Fibroblast of skin of scalp (primary cell): ENCODE data around the gene POPDC3.

Experiments used
- DNase-seq: peaks from one replicate; pipeline ENCODE4 v3.0.0-alpha.2; 2013

Gene POPDC3

GRCh38 chr6:105138141-105138540 is 41.7 kb downstream of the POPDC3 start:
- no peak for DNase-seq

- DNase-seq: peak; percentile 18
These were observed 42.4 kb downstream of the POPDC3 start for GRCh38 chr6:105137388-105137787.

GRCh38 chr6:105136431-105137350 is 43.1 kb downstream of the POPDC3 start:
- DNase-seq: peak; percentile 70

- peak; percentile 40 for DNase-seq
These were observed 43.8 kb downstream of the POPDC3 start for GRCh38 chr6:105135907-105136430.

- peak; percentile 37 for DNase-seq
These were observed 44.8 kb downstream of the POPDC3 start for GRCh38 chr6:105135056-105135455.

- DNase-seq: no peak
These were observed 57.1 kb downstream of the POPDC3 start for GRCh38 chr6:105122717-105123116.

- no peak for DNase-seq
These were observed 57.8 kb downstream of the POPDC3 start for GRCh38 chr6:105121981-105122380.

GRCh38 chr6:105120570-105120969 is 59.2 kb downstream of the POPDC3 start:
- DNase-seq: peak; percentile 28

GRCh38 chr6:105116150-105116549 is 63.7 kb downstream of the POPDC3 start:
- no peak for DNase-seq

- DNase-seq: no peak
These were observed 66.4 kb downstream of the POPDC3 start for GRCh38 chr6:105113422-105113821.

GRCh38 chr6:105112577-105112976 is 67.2 kb downstream of the POPDC3 start:
- no peak for DNase-seq

- DNase-seq: no peak
These were observed 67.9 kb downstream of the POPDC3 start for GRCh38 chr6:105111871-105112270.

GRCh38 chr6:105111105-105111504 is 68.7 kb downstream of the POPDC3 start:
- DNase-seq: no peak

- no peak for DNase-seq
These were observed 69.6 kb downstream of the POPDC3 start for GRCh38 chr6:105109955-105110895.

GRCh38 chr6:105108631-105109262 is 71.1 kb downstream of the POPDC3 start:
- DNase-seq: no peak
